ENCODE measurements around the gene MACF1. TPM values are rescaled to one million over a fixed set of nuclear protein-coding genes. Genes with fewer than 3 reads are reported as not detected.
"Not testable (repeated sequence)": the region's sequence is repeated elsewhere in the genome, so short reads cannot be mapped to it uniquely, and the experiment has no call there.

Gene MACF1
- total RNA-seq, 1 experiment from 2014 or later = 51.9 TPM

DNA sequence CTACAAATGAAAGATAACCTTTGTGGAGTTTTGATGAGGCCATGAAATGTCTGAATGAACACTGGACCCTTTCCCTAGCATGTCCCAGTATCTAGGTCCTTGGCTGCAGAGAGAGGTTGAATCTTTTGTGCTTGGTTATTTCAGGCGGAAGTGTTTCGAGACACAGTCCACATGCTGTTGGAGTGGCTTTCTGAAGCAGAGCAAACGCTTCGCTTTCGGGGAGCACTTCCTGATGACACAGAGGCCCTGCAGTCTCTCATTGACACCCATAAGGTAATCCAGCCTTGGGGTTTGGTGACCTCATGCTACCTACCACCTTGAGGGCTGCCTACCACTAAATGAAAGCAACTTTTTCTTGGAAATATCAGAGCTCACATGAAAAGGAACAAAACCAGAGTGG is 248.0 kb downstream of the MACF1 start:
- Histone ChIP-seq H3K27me3 (no peaks in the 10 kb centered on the region), H3K36me3 (peaks cover 81% of the 10 kb centered on the region), H3K4me3 (no peak overlapping the region), H3K9me3 (no peaks in the 10 kb centered on the region)
- DNase-seq = no peak

DNA sequence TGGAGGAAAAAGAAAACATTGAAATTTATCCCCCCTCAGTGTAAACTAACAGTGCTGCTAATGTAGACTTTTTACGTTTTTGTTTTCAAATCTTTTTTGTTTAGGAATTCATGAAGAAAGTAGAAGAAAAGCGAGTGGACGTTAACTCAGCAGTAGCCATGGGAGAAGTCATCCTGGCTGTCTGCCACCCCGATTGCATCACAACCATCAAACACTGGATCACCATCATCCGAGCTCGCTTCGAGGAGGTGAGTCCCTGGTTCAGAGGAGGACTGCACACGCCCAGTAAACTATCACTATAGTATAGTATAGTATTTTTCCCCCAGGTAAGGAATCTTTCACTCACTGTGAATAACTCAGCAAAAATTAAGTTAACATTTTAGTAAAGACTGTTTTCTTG is 249.1 kb downstream of the MACF1 start:
- Histone ChIP-seq H3K36me3 (peaks cover 81% of the 10 kb centered on the region), H3K4me3 (no peak overlapping the region), H3K27me3 (no peaks in the 10 kb centered on the region), H3K9me3 (no peaks in the 10 kb centered on the region)
- no peak for DNase-seq

DNA sequence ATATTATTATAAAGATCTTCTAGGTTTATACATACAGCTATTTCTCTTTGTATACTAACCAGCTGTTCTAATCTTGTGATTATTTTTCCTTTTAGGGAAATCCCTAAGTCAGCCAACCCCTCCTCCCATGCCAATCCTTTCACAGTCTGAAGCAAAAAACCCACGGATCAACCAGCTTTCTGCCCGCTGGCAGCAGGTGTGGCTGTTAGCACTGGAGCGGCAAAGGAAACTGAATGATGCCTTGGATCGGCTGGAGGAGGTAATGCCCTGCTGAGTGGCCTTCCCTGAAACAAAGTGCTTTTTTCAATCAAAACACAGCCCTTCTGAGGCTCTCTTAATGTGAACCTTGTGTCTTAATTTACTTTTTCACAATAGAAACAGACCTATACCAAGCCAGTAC is 254.5 kb downstream of the MACF1 start:
- no peaks in the 10 kb centered on the region for H3K27me3 ChIP-seq
- peaks cover 83% of the 10 kb centered on the region for H3K36me3 ChIP-seq
- no peaks in the 10 kb centered on the region for H3K9me3 ChIP-seq
- H3K4me3 ChIP-seq = no peak overlapping the region
- no peak for DNase-seq

DNA sequence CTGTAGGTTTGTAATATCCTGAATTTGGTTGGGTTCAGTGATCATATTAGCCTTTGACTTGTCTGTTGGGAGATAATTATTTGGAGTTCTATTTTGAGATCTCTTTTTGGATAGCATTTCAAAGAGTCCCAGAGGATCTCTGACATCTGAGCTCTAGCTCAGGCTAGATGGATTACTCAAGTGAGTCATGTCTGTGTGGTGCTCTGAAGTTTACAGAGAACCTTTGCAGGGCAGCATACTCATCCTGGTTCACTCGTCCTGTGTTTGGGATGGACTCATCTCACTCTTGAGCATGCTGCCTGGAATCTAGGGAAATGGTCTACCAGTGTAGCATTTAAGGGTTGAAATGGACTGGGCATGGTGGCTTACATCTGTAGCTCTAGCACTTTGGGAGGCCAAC is 257.6 kb downstream of the MACF1 start:
- H3K9me3 ChIP-seq = no peaks in the 10 kb centered on the region
- DNase-seq = no peak
- H3K4me3 ChIP-seq = no peak overlapping the region
- no peaks in the 10 kb centered on the region for H3K27me3 ChIP-seq
- peaks cover 72% of the 10 kb centered on the region for H3K36me3 ChIP-seq

DNA sequence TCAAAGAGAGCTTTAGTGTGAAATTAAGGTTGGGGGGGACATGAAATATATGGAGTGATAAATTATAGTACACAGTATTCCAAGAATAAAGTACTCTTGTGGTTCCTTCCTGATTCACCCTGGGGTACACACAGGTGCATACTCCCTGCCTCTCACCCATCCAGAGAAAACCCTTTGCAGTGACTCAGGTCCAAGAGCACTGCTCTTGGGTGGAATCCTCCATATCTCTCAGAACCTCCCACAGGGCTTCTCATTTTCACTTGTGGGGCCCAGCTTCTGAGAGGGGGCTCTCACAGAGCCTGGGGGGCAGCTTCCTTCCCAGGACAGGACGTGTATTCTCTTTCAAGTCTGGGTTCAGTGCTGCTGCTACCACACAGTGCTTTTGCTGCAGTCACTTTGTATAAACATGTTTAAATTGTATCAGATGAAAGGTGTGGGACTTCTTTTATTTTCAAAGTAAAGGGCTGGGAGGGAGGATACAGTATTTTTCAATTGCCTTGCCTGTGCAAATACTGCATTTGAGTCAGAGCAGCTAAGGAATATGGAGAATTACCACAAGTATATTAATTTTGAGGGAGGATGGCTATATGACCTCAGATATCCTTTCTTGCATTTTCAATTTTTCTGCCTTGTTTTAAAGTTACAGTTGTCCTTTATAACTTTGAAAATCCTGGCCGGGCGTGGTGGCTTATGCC is 262.1 kb downstream of the MACF1 start:
- no peaks in the 10 kb centered on the region for H3K9me3 ChIP-seq
- H3K27me3 ChIP-seq = no peaks in the 10 kb centered on the region
- peaks cover 61% of the 10 kb centered on the region for H3K36me3 ChIP-seq
- no peak overlapping the region for H3K4me3 ChIP-seq
- DNase-seq = no peak

DNA sequence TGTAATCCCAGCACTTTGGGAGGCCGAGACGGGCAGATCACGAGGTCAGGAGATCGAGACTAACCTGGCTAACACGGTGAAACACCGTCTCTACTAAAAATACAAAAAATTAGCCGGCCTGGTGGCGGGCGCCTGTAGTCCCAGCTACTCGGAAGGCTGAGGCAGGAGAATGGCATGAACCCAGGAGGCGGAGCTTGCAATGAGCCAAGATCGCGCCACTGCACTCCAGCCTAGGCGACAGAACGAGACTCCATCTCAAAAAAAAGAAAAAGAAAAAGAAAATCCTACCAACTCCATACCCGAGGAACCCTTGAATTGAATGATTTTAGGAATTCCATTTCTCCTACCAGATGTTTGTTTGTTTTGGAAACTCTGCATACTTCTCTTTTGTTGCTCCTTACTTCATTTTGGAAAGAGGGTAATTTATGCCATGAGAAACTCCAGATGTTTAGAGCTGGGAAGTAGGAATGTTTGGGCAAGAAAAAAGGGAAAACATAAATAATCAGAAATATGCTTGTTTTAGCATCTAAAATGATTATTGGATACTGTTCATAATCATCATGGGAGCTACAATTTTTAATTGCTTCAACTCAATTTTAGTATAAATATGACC is 262.7 kb downstream of the MACF1 start:
- not testable (repeated sequence) for H3K27me3 ChIP-seq, DNase-seq, H3K4me3 ChIP-seq, H3K9me3 ChIP-seq
- peaks cover 57% of the 10 kb centered on the region for H3K36me3 ChIP-seq

DNA sequence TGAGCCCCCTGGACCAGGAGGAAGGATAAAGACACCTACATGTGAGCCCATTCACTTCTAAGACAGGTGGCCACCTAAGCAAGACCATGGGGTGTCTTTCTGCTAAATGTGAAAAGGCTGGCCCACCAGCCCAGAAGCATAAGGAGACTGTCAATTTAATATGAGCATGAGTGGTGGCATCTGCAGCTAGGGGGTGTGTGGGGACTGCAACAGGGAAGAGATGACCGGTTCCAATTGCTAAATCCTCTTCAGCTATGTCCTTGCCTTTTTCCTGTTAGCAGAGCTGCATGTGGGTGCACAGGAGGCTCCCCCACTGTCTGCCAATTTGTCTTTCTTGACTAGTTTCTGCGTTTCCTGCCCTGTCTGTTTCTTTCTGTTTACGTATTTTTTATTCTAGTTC is 264.7 kb downstream of the MACF1 start:
- H3K36me3 ChIP-seq = peaks cover 55% of the 10 kb centered on the region
- H3K9me3 ChIP-seq = no peaks in the 10 kb centered on the region
- H3K4me3 ChIP-seq = no peak overlapping the region
- H3K27me3 ChIP-seq = no peaks in the 10 kb centered on the region
- DNase-seq = no peak

DNA sequence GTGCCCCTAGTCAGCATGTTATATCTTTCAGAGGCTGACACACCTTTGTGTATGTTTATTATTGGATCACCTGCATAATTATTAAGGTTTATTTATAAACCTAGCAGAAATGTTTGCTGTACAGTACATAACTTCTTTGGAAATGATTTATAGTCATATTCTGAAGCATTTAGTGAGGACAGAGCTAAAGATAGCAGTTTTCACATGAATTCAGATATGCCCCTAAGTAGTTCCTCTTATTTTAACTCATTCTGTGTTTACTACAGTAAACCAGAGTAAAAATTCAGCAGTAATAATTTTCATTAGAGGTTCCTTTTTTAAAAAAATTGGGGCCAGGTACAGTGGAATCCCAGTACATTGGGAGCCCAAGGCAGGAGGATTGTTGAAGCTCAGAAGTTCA is 265.5 kb downstream of the MACF1 start:
- peaks cover 53% of the 10 kb centered on the region for H3K36me3 ChIP-seq
- no peak for DNase-seq
- no peak overlapping the region for H3K4me3 ChIP-seq
- no peaks in the 10 kb centered on the region for H3K9me3 ChIP-seq
- no peaks in the 10 kb centered on the region for H3K27me3 ChIP-seq

DNA sequence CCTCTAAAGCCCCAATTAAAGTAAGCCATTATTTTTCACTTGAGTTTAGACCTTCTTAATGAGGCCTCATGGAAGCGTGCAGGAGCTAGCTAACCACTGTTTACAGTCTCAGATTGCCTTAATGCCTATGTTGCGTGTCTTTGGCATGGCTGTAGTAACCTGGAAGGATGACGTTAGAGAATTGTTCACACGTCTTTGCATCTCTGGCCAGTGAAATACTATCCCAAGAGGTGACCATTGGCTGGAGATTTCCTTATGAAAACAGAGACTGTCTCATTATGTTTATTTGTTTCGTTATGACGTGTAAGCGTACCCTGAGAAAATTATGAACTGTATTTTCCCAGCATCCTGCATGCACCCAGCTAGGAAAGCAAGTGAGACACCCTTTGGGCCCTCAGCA is 268.3 kb downstream of the MACF1 start:
- DNase-seq = no peak
- no peaks in the 10 kb centered on the region for H3K9me3 ChIP-seq
- H3K36me3 ChIP-seq = peaks cover 44% of the 10 kb centered on the region
- H3K27me3 ChIP-seq = no peaks in the 10 kb centered on the region
- no peak overlapping the region for H3K4me3 ChIP-seq

DNA sequence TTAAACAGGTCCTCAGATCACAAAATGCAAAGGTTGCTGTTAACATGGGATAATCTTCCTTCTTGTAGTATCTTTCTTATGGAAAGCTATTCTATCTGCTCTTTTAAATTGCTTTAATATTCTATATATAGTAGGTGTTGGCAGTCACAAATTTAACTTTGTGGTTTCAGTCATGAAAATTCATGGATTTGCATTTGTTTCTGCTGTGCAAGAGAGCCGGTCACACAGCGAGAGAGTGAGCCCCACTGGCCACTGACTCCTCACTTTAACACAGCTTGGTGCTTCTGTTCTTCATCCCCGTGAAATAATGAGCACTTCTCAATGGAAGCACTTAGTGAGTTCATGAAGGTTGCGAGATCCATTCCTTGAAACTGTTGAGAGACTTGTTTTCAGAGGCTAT is 268.8 kb downstream of the MACF1 start:
- no peak overlapping the region for H3K4me3 ChIP-seq
- DNase-seq = no peak
- no peaks in the 10 kb centered on the region for H3K9me3 ChIP-seq
- peaks cover 42% of the 10 kb centered on the region for H3K36me3 ChIP-seq
- H3K27me3 ChIP-seq = no peaks in the 10 kb centered on the region

DNA sequence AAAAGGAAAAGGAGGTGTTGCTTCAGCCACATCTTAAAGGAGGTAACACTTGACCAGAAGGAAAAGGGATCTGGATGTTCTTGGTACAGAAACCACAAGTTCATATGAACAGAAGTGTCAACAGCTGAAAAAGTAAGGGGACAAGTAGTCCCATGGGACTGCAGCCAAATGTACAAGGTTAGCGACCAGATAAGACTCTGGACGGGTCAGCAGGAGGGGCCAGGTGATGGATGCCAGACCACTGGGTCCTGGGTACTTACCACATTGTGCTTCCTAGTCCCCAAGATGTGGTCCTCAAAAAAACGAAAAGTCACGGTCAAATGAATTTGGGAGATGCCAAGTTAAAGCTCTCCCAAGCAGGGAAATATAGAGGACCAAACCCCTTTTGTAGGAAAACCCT is 270.3 kb downstream of the MACF1 start:
- no peaks in the 10 kb centered on the region for H3K27me3 ChIP-seq
- no peaks in the 10 kb centered on the region for H3K9me3 ChIP-seq
- peaks cover 35% of the 10 kb centered on the region for H3K36me3 ChIP-seq
- H3K4me3 ChIP-seq = no peak overlapping the region
- DNase-seq = no peak

DNA sequence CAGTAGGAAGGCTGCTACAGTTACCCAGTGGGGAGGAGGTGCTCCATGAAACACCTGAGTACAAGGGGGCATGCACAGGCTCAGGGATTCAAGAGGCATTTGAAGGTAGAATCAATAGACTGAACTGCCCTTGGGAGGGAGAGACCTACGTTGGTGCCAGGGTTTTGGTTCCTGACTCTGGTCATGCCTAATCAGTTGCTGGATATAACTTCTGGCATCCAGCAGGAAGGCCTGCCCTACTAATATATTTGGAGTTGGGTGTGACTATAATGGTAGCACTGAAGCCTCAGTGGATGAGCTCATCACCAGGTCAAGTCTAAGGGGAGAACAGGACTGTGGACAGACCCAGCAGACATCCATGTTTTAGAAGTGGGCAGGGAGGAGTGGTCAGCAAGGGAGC is 271.1 kb downstream of the MACF1 start:
- not testable (repeated sequence) for DNase-seq, H3K9me3 ChIP-seq, H3K27me3 ChIP-seq, H3K4me3 ChIP-seq
- peaks cover 36% of the 10 kb centered on the region for H3K36me3 ChIP-seq

DNA sequence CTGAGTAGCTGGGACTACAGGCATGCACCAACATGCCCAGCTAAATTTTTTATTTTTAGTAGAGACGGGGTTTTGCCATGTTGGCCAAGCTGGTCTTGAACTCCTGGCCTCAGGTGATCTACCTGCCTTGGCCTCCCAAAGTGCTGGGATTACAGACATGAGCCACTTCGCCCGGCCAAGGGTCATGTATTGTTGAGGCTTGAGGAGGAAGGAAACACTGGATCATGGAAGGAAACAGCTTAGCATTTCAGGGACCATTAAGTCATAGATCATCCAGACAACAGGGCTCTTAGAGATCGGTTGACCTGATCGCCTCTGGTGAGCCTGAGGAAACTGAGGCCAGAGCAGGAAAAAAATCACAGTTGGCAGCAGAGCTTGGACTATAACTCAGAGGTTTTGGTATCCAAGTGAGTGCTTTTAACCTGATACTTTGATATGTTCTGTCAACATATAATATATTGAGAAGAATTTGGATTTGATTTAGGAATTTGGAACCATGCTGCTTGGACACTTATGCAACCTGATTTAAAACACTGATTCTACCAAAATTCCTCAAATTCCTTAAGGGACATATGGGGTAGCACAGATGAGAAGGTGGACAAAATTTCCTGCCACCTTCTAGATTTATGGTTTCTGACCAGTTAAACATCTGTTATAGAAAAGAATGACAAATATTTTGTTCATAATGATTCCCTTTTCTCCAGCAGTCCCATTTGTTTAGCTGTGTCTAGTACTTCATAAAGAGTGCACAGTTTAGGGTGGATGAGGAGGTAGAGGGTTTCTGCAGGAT is 273.8 kb downstream of the MACF1 start:
- no peak overlapping the region for H3K4me3 ChIP-seq
- no peaks in the 10 kb centered on the region for H3K9me3 ChIP-seq
- H3K27me3 ChIP-seq = no peaks in the 10 kb centered on the region
- no peak for DNase-seq
- peaks cover 27% of the 10 kb centered on the region for H3K36me3 ChIP-seq

DNA sequence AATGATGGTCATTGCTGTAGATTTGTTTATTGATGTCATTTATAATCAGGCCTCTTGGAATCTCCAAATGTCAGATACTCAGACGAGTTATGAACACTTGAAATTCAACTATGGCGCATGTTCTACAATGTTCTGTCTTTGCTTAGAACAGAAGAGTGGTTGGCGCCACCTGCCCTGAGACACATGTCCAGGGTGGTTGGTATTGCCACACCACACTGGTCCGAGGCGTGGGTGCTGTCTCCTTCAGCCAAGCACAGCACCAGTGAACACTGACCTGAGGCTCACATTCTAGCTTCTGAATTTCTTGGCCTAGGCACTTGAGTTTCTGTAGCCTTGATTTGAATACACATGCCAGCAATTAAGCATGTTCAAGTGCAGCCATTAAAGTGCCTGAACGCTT is 276.8 kb downstream of the MACF1 start:
- Histone ChIP-seq H3K27me3 (no peaks in the 10 kb centered on the region), H3K36me3 (peaks cover 42% of the 10 kb centered on the region)

DNA sequence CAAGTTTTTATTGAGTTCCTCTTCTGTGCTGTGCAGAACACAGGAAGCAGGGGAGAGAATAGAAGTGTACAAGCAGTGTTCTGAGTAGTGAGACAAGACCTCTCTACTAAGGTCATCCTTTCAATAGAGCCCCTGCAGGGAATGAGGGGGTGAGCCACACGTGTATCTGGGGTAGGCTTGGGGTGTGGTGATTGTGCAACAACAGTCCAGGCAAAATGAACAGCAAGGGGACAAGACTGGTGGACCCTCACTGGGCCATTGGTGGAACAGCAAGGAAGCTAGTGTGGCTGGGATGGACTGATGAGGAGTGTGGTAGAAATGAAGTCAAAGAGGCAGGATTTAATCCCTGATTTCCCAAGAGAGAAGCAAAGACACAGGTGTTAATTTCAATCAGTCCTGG is 278.8 kb downstream of the MACF1 start:
- no peaks in the 10 kb centered on the region for H3K27me3 ChIP-seq
- DNase-seq = no peak
- no peak overlapping the region for H3K4me3 ChIP-seq
- H3K9me3 ChIP-seq = no peaks in the 10 kb centered on the region
- H3K36me3 ChIP-seq = peaks cover 50% of the 10 kb centered on the region

More for the DNA sequence above, 276.8 kb downstream of the MACF1 start:
- no peaks in the 10 kb centered on the region for H3K9me3 ChIP-seq
- H3K4me3 ChIP-seq = no peak overlapping the region
- no peak for DNase-seq

DNA sequence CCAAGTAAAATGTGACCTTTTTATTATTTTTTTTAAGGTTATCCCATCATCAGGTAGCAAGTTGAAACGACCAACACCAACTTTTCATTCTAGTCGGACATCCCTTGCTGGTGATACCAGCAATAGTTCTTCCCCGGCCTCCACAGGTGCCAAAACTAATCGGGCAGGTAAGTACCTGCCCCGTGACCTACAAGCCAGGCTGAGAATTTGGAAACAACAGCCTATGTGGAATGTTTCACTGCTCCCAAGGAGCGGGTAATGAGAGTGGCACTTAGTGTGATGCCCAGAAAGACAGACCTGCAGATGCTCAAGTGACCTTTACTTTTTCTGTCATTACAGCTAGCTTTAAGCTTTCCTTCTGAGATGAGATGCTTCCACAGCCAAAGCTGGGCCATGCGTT is 280.1 kb downstream of the MACF1 start:
- DNase-seq = no peak
- Histone ChIP-seq H3K9me3 (no peaks in the 10 kb centered on the region), H3K4me3 (no peak overlapping the region), H3K27me3 (no peaks in the 10 kb centered on the region), H3K36me3 (peaks cover 45% of the 10 kb centered on the region)

DNA sequence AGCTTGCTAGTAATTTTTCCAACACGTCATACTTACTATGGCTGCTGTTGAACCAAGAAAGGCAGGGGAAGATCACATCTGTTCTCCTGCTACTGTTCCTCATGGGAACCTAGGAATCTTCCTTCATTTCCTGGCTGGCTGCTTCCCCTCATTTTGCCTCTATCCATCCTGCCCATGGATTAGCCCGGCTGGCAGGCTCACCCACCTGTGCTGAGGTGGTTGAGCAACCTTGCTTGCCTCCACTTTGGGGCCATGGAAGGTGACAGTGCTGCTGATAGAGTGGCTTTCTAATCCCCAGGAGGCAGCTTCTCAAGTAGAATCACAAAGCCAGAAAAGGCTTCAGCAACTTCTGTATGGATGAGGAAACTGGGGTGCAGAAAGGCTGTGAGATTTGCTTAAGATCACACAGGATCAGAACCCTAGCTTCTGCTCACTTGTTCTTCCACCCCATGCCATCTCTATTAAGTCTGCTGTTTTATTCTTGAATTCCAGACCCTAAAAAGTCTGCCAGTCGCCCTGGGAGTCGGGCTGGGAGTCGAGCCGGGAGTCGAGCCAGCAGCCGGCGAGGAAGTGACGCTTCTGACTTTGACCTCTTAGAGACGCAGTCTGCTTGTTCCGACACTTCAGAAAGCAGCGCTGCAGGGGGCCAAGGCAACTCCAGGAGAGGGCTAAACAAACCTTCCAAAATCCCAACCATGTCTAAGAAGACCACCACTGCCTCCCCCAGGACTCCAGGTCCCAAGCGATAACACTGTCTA is 280.7 kb downstream of the MACF1 start:
- H3K9me3 ChIP-seq = no peaks in the 10 kb centered on the region
- no peaks in the 10 kb centered on the region for H3K27me3 ChIP-seq
- peaks cover 38% of the 10 kb centered on the region for H3K36me3 ChIP-seq
- H3K4me3 ChIP-seq = no peak overlapping the region
- no peak for DNase-seq

All from MG63 (cell line).